MM.1S (cell line): ENCODE data around the gene SLC24A3.

Experiments
- DNase-seq: peaks from one replicate; pipeline ENCODE4 v3.0.0-alpha.2; 2015
- H2AFZ ChIP-seq: fragments of 300-600 bp; sonication (generic); 2 replicates; pipeline ENCODE4 v1.6.0; 2016; ENCODE audit warnings: antibody characterized with exemption, low read length
- H3F3A ChIP-seq: fragments of 300-600 bp; sonication (generic); 2 replicates; pipeline ENCODE4 v1.6.1; 2016; ENCODE audit warnings: mild to moderate bottlenecking, antibody characterized with exemption, low read length, moderate library complexity, mixed read lengths; ENCODE audit not compliant: insufficient read depth
- H3K27ac ChIP-seq: fragments of 300-600 bp; sonication (generic); 2 replicates; pipeline ENCODE4 v1.5.1; 2016; ENCODE audit warnings: mild to moderate bottlenecking, low read length
- H3K27me3 ChIP-seq: fragments of 300-600 bp; sonication (generic); replicated peaks from 2 replicates; pipeline ENCODE4 v1.6.0; 2016; ENCODE audit warnings: low read length; ENCODE audit not compliant: insufficient read depth
- H3K36me3 ChIP-seq: fragments of 300-600 bp; sonication (generic); replicated peaks from 2 replicates; pipeline ENCODE4 v1.6.1; 2016; ENCODE audit warnings: mild to moderate bottlenecking, low read length, mixed read lengths; ENCODE audit not compliant: insufficient read depth
- H3K4me1 ChIP-seq: fragments of 300-600 bp; sonication (generic); 2 replicates; pipeline ENCODE4 v1.6.1; 2016; ENCODE audit warnings: low read length, mixed read lengths
- H3K4me2 ChIP-seq: fragments of 300-600 bp; sonication (generic); 2 replicates; pipeline ENCODE4 v1.6.0; 2016; ENCODE audit warnings: low read depth, low read length
- H3K4me3 ChIP-seq: fragments of 300-600 bp; sonication (generic); 2 replicates; pipeline ENCODE4 v1.5.1; 2016; ENCODE audit warnings: low read length, mixed read lengths
- H3K79me2 ChIP-seq: fragments of 300-600 bp; sonication (generic); 2 replicates; pipeline ENCODE4 v1.6.1; 2016; ENCODE audit warnings: mixed run types, low read length, mixed read lengths
- H3K9ac ChIP-seq: fragments of 300-600 bp; sonication (generic); 2 replicates; pipeline ENCODE4 v1.6.1; 2016; ENCODE audit warnings: low read length, mixed read lengths
- H3K9me2 ChIP-seq: fragments of 300-600 bp; sonication (generic); replicated peaks from 2 replicates; pipeline ENCODE4 v1.6.1; 2016; ENCODE audit warnings: mild to moderate bottlenecking, low read length, mixed read lengths; ENCODE audit not compliant: insufficient read depth
- H3K9me3 ChIP-seq: fragments of 300-600 bp; sonication (generic); replicated peaks from 2 replicates; pipeline ENCODE4 v1.6.1; 2016; ENCODE audit warnings: mild to moderate bottlenecking, low read length, mixed read lengths; ENCODE audit not compliant: insufficient read depth
- H4K20me1 ChIP-seq: fragments of 300-600 bp; sonication (generic); 2 replicates; pipeline ENCODE4 v1.6.1; 2016; ENCODE audit warnings: mild to moderate bottlenecking, low read length, moderate library complexity, mixed read lengths; ENCODE audit not compliant: insufficient read depth
- CTCF ChIP-seq: fragments of 300-600 bp; sonication (generic); IDR thresholded peaks from 2 replicates; pipeline ENCODE4 v1.5.1; 2016; ENCODE audit warnings: antibody characterized with exemption, low read length, mixed read lengths
- EZH2 ChIP-seq: fragments of 300-600 bp; sonication (generic); optimal IDR thresholded peaks from 2 replicates; pipeline ENCODE3; 2017; ENCODE audit warnings: low read depth, mild to moderate bottlenecking, antibody characterized with exemption, low read length, mixed read lengths
- EZH2phosphoT487 ChIP-seq: fragments of 300-600 bp; sonication (generic); IDR thresholded peaks from 2 replicates; pipeline ENCODE4 v1.6.1; 2018; ENCODE audit warnings: antibody characterized with exemption, low read length

The SLC24A3 gene

DNA sequence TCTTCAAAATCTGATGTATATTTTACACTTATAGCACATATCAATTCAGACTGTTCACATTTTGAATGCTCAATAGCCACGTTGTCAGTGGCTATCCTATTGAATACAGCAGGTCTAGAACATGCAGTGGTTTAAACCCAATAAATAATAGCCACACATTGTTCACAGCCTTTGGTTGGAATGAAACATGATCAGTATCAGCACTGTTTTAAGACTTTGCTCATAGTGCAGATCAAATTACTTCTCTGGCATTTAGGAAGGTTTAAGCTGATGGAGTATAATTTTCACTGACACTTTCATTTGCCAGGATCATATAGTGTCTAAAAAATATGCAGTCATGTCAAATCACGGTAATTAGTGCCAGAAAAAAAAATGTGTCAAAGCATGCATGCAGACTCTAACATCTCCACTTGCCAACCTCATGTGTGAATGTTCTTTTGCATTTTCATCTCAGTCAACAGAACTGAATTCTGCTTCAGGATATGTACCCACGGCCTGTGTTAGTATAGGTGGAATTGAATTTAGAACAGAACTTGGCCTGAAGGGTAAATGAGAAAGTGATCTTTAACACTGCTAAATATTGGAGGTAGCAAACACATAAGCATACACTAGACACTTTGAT lies 184.1 kb downstream of the SLC24A3 start:
- no peaks in the 10 kb centered on the region for H4K20me1 ChIP-seq
- H3K9me3 ChIP-seq = no peaks in the 10 kb centered on the region
- H3K9ac ChIP-seq = no peak overlapping the region
- no peaks in the 10 kb centered on the region for H3K36me3 ChIP-seq
- H3K4me1 ChIP-seq = peaks cover 5% of the 10 kb centered on the region; the same call in 1 of the 2 replicates
- no peak for DNase-seq
- H3K27ac ChIP-seq = no peak overlapping the region
- no peak for TF ChIP-seq EZH2phosphoT487
- no peak for TF ChIP-seq CTCF
- no peak for TF ChIP-seq EZH2
- H3K79me2 ChIP-seq = no peaks in the 10 kb centered on the region
- H3K27me3 ChIP-seq = no peaks in the 10 kb centered on the region
- no peak overlapping the region for H3K4me3 ChIP-seq
- no peaks in the 10 kb centered on the region for H3K9me2 ChIP-seq
- no peaks in the 10 kb centered on the region for H3F3A ChIP-seq
- no peak overlapping the region for H2AFZ ChIP-seq
- H3K4me2 ChIP-seq = no peak overlapping the region

DNA sequence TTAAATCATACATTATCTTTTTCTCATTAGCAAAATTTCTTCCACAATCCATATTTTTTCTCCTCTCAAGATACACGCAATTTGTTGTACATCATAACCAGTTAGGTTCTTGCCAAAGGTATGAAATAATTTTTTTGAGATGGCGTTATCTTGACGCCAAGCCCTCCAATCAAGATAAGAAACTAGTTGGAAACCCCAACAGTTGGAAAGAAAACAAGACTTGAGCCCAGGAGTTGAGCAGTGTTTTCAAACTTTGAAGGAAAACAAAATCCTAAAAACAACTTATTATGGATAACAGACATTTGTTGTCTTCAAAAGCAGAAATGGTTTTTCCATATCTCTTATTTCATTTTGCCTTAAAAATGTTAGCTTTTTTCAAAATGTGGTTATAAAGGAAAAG lies 184.8 kb downstream of the SLC24A3 start:
- Histone ChIP-seq H3F3A (no peaks in the 10 kb centered on the region), H3K4me1 (peaks cover 5% of the 10 kb centered on the region; the same call in 1 of the 2 replicates), H3K27ac (no peak overlapping the region), H3K4me3 (no peak overlapping the region), H3K9me2 (no peaks in the 10 kb centered on the region), H3K4me2 (no peak overlapping the region), H3K27me3 (no peaks in the 10 kb centered on the region), H3K9me3 (no peaks in the 10 kb centered on the region), H3K36me3 (no peaks in the 10 kb centered on the region), H2AFZ (no peak overlapping the region), H3K79me2 (no peaks in the 10 kb centered on the region), H3K9ac (no peak overlapping the region), H4K20me1 (no peaks in the 10 kb centered on the region)
- DNase-seq = no peak
- TF ChIP-seq EZH2phosphoT487 (no peak), EZH2 (no peak), CTCF (no peak)

DNA sequence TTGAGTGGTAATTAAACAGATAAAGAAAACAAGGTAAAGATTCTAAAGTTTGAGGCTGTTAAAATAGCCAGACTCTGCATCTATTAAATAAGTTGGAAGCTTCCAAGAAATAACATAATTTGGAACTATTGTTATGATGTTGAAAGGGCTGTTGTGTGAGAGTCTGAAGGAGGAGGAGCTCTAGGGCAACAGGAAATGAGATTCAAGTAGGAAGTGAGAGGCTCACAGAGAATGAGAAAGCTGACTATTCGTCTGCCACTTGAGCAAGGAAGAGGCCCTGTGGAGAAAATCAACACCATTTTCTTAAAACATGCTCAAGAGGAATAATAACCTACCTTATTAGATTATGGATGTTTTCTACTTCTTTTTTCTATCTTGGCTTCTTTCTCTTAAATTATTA lies 185.2 kb downstream of the SLC24A3 start:
- H3K79me2 ChIP-seq = no peaks in the 10 kb centered on the region
- no peaks in the 10 kb centered on the region for H3F3A ChIP-seq
- H3K4me2 ChIP-seq = no peak overlapping the region; the same call in 1 of the 2 replicates
- no peak for TF ChIP-seq CTCF
- no peak for TF ChIP-seq EZH2
- no peak for TF ChIP-seq EZH2phosphoT487
- no peaks in the 10 kb centered on the region for H3K9me2 ChIP-seq
- H3K9me3 ChIP-seq = no peaks in the 10 kb centered on the region
- H3K9ac ChIP-seq = no peak overlapping the region
- no peak overlapping the region for H3K27ac ChIP-seq
- no peaks in the 10 kb centered on the region for H3K27me3 ChIP-seq
- no peaks in the 10 kb centered on the region for H3K36me3 ChIP-seq
- H3K4me1 ChIP-seq = peaks cover 5% of the 10 kb centered on the region; the same call in 1 of the 2 replicates
- H4K20me1 ChIP-seq = no peaks in the 10 kb centered on the region
- H3K4me3 ChIP-seq = no peak overlapping the region
- DNase-seq = peak; percentile 53
- peak overlapping the region; percentile 46; the same call in 1 of the 2 replicates for H2AFZ ChIP-seq
